K562 (cell line): ENCODE measurements around the gene ATP13A5. TPM values are rescaled to one million over a fixed set of nuclear protein-coding genes. Genes with fewer than 3 reads are reported as not detected.

Experiments used
- CREBBP ChIP-seq: IDR thresholded peaks from one replicate; pipeline ENCODE4 v1.6.1; 2012; ENCODE audit warnings: low read depth, mild to moderate bottlenecking, control low read depth, inconsistent platforms, low read length
- DIDO1 ChIP-seq: fragments of 450-650 bp; IDR thresholded peaks from 2 replicates; pipeline ENCODE4 v1.6.1; 2016; ENCODE audit warnings: low read depth, missing biosample characterization, missing genetic modification characterization
- EGR1 ChIP-seq: fragments of 450-650 bp; conservative IDR thresholded peaks from 2 replicates; pipeline ENCODE4 v1.6.1; 2017; ENCODE audit warnings: mild to moderate bottlenecking
- ETV1 ChIP-seq: fragments of 450-650 bp; conservative IDR thresholded peaks from 2 replicates; pipeline ENCODE4 v1.6.1; 2016; ENCODE audit warnings: missing genetic modification characterization, control low read depth, low read depth, missing compliant biosample characterization
- L3MBTL2 ChIP-seq: fragments of 450-650 bp; IDR thresholded peaks from 2 replicates; pipeline ENCODE4 v1.6.1; 2016; ENCODE audit warnings: mild to moderate bottlenecking, moderate library complexity
- NR1H2 ChIP-seq: sonication (generic); formaldehyde crosslinking; IDR thresholded peaks from 2 replicates; pipeline ENCODE4 v1.4.0; 2020; ENCODE audit warnings: mild to moderate bottlenecking, missing genetic modification reagents
- PCBP1 ChIP-seq: fragments of 200-400 bp; formaldehyde crosslinking; IDR thresholded peaks from 2 replicates; pipeline ENCODE4 v1.6.1; 2018; ENCODE audit warnings: mild to moderate bottlenecking, low read depth, low read length; ENCODE audit not compliant: poor library complexity, severe bottlenecking
- PHB ChIP-seq: fragments of 250-450 bp; sonication (Bioruptor Pico); IDR thresholded peaks from 2 replicates; pipeline ENCODE4 v1.5.0; 2021
- PHB2 ChIP-seq: fragments of 450-650 bp; IDR thresholded peaks from 2 replicates; pipeline ENCODE4 v1.6.1; 2017; ENCODE audit warnings: low read depth
- POLR2AphosphoS2 ChIP-seq: IDR thresholded peaks from 2 replicates; pipeline ENCODE4 v1.6.1; 2012; ENCODE audit warnings: low read length, improper control_type of control experiment
- PRMT5 ChIP-seq: sonication (generic); formaldehyde crosslinking; IDR thresholded peaks from 2 replicates; pipeline ENCODE4 v1.5.0; 2020; ENCODE audit warnings: missing genetic modification reagents
- RBBP5 ChIP-seq: fragments of 200-600 bp; sonication (generic); IDR thresholded peaks from 2 replicates; pipeline ENCODE4 v1.6.1; 2012; ENCODE audit warnings: borderline replicate concordance, mild to moderate bottlenecking, low read length, control low read depth, inconsistent platforms; ENCODE audit not compliant: insufficient read depth, poor library complexity, severe bottlenecking
- SMARCA4 ChIP-seq: fragments of 450-650 bp; IDR thresholded peaks from 2 replicates; pipeline ENCODE4 v1.6.1; 2016
- TFAM ChIP-seq: fragments of 250-450 bp; sonication (Bioruptor Pico); conservative IDR thresholded peaks from 2 replicates; pipeline ENCODE4 v1.5.0; 2021; ENCODE audit warnings: mild to moderate bottlenecking, moderate library complexity
- ZBTB7A ChIP-seq: IDR thresholded peaks from 2 replicates; pipeline ENCODE4 v1.6.1; 2011; ENCODE audit warnings: low read depth, mild to moderate bottlenecking, low read length, moderate library complexity, borderline replicate concordance; ENCODE audit not compliant: control insufficient read depth
- ZFP30 ChIP-seq: fragments of 250-450 bp; sonication (Bioruptor Pico); IDR thresholded peaks from 2 replicates; pipeline ENCODE4 v1.8.0; 2022; ENCODE audit warnings: moderate library complexity, mild to moderate bottlenecking, inconsistent platforms, borderline replicate concordance
- polyA plus RNA-seq, 8 experiments: library from polyadenylated mRNA; depleted of rRNA in 4 of 8; stranded (reverse) in 5 of 8; unstranded in 3 of 8; fragments of >200 nt; fragmentation: Nextera tagmentation in 2 of 8; fragmentation: Illumina TruSeq in 1 of 8; extraction: Ambion mirVana in 2 of 8; extraction: Trizol in 1 of 8; gene quantifications; 2 replicates each; pipeline versions ENCODE4 v1.2.1 to v1.2.3, GENCODE V29; 2011 to 2014; ENCODE audit warnings: inconsistent platforms in 1 of 8, missing spikeins in 1 of 8
- total RNA-seq, 7 experiments: library from RNA; depleted of rRNA in 6 of 7; stranded (reverse); fragments of >200 nt in 6 of 7; fragmentation: Illumina TruSeq in 2 of 7; extraction: Trizol in 2 of 7; gene quantifications; 2 replicates each; pipeline versions ENCODE4 v1.2.1 to v1.2.3, GENCODE V29; 2011 to 2021; ENCODE audit warnings: low replicate concordance in 1 of 7
- TF ChIP-seq, protein P1 (sequence below), 3 experiments: fragments of 200-800 bp in 1 of 3; fragments of 250-450 bp in 1 of 3; fragments of 450-650 bp in 1 of 3; sonication (Bioruptor Pico) in 1 of 3; sonication (Bioruptor generic) in 1 of 3; formaldehyde crosslinking in 1 of 3; IDR thresholded peaks; 2 replicates each; pipeline versions ENCODE4 v1.6.1 to v1.8.0; 2016 to 2022; ENCODE audit warnings: mild to moderate bottlenecking in 2 of 3, missing genetic modification characterization in 2 of 3, missing compliant biosample characterization in 1 of 3, moderate library complexity in 1 of 3
- TF ChIP-seq, protein P2 (sequence below): fragments of 150-350 bp; conservative IDR thresholded peaks from 2 replicates; pipeline ENCODE4 v1.6.1; 2014; ENCODE audit warnings: low read length
- TF ChIP-seq, protein P3 (sequence below): sonication (generic); formaldehyde crosslinking; IDR thresholded peaks from 2 replicates; pipeline ENCODE4 v1.8.1; 2023; ENCODE audit warnings: mild to moderate bottlenecking, missing genetic modification reagents

The ATP13A5 gene
- total and polyA plus RNA-seq, 9 of the 15 experiments (the other 6 are each of a cell fraction or from before 2014, with no cell fraction given), result not detected

DNA sequence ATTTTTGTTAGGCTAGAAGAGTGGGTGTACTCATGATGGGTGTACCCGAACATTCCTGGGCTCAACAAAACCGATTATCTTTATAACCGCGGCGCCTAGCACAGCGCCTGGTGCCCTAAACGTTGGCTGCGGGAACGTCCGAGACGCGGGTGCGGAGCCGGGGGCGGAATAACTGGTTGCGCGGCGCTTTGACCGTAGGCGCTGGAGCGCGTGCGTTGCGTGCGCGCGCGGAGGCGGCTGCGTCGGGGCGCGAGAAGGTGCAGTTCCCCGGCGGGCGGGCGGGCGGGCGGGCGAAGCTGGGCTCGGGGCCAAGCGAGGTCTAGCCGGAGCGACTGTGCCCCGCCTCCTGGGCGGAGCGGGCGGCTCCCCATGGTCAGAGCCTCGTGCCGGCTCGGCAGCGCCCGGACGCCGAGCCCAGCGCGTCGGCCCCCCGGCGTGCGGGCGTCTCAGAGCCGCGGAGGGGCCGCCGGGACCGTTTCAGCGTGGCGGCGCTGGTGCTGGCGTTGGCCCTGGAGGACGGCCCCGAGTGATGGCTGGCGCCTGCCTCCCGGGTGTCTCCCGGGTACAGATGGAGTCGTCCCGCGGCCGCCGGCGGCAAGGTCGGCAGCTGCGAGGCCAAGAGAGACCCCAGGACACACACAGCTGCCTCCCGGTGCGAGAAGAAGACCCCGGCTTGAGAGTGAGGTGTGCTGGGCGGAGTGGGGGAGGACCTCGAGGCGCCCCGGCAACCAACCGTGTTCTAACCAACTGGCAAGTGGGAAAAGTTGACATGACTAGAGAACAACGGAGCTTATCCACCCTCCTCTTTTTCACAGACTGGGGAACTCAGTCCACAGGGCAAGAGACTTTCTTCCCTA, 137.5 kb downstream of the ATP13A5 start, which contains the start of gene PLAAT1 (continued):
- TF ChIP-seq TFAM (CRISPR knock-in tag), result no peak
- no peak for TF ChIP-seq PHB2
- TF ChIP-seq EGR1, result peak; percentile 55; the same call in 1 of the 2 replicates
- TF ChIP-seq PCBP1, result no peak
- TF ChIP-seq NR1H2 (CRISPR knock-in tag), result no peak
- TF ChIP-seq CREBBP, result no peak
- no peak for TF ChIP-seq ETV1 (tag)
- TF ChIP-seq PRMT5 (CRISPR knock-in tag), result no peak
- no peak for TF ChIP-seq DIDO1
- no peak for TF ChIP-seq PHB
- TF ChIP-seq RBBP5, result no peak
- no peak for TF ChIP-seq POLR2AphosphoS2
- TF ChIP-seq L3MBTL2, result peak; percentile 90
- no peak for TF ChIP-seq ZFP30
- TF ChIP-seq, protein P1, sequence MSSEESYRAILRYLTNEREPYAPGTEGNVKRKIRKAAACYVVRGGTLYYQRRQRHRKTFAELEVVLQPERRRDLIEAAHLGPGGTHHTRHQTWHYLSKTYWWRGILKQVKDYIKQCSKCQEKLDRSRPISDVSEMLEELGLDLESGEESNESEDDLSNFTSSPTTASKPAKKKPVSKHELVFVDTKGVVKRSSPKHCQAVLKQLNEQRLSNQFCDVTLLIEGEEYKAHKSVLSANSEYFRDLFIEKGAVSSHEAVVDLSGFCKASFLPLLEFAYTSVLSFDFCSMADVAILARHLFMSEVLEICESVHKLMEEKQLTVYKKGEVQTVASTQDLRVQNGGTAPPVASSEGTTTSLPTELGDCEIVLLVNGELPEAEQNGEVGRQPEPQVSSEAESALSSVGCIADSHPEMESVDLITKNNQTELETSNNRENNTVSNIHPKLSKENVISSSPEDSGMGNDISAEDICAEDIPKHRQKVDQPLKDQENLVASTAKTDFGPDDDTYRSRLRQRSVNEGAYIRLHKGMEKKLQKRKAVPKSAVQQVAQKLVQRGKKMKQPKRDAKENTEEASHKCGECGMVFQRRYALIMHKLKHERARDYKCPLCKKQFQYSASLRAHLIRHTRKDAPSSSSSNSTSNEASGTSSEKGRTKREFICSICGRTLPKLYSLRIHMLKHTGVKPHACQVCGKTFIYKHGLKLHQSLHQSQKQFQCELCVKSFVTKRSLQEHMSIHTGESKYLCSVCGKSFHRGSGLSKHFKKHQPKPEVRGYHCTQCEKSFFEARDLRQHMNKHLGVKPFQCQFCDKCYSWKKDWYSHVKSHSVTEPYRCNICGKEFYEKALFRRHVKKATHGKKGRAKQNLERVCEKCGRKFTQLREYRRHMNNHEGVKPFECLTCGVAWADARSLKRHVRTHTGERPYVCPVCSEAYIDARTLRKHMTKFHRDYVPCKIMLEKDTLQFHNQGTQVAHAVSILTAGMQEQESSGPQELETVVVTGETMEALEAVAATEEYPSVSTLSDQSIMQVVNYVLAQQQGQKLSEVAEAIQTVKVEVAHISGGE (CRISPR knock-in tag; IDR thresholded peaks at IDR 0.05), result peak in 1 of 3 experiments; percentile 77; a peak in 1 of 6 replicates
- TF ChIP-seq, protein P2, sequence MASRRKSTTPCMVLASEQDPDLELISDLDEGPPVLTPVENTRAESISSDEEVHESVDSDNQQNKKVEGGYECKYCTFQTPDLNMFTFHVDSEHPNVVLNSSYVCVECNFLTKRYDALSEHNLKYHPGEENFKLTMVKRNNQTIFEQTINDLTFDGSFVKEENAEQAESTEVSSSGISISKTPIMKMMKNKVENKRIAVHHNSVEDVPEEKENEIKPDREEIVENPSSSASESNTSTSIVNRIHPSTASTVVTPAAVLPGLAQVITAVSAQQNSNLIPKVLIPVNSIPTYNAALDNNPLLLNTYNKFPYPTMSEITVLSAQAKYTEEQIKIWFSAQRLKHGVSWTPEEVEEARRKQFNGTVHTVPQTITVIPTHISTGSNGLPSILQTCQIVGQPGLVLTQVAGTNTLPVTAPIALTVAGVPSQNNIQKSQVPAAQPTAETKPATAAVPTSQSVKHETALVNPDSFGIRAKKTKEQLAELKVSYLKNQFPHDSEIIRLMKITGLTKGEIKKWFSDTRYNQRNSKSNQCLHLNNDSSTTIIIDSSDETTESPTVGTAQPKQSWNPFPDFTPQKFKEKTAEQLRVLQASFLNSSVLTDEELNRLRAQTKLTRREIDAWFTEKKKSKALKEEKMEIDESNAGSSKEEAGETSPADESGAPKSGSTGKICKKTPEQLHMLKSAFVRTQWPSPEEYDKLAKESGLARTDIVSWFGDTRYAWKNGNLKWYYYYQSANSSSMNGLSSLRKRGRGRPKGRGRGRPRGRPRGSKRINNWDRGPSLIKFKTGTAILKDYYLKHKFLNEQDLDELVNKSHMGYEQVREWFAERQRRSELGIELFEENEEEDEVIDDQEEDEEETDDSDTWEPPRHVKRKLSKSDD, result no peak
- TF ChIP-seq SMARCA4, result no peak
- no peak for TF ChIP-seq ZBTB7A
- TF ChIP-seq, protein P3, sequence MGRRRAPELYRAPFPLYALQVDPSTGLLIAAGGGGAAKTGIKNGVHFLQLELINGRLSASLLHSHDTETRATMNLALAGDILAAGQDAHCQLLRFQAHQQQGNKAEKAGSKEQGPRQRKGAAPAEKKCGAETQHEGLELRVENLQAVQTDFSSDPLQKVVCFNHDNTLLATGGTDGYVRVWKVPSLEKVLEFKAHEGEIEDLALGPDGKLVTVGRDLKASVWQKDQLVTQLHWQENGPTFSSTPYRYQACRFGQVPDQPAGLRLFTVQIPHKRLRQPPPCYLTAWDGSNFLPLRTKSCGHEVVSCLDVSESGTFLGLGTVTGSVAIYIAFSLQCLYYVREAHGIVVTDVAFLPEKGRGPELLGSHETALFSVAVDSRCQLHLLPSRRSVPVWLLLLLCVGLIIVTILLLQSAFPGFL (CRISPR knock-in tag), result no peak
